IMR-90 (cell line): ENCODE measurements around the gene TMEM120A.

Experiments
- BHLHE40 ChIP-seq: fragments of 150-350 bp; IDR thresholded peaks from 2 replicates; pipeline ENCODE4 v1.6.1; 2016; ENCODE audit warnings: mild to moderate bottlenecking, low read depth, low read length
- CEBPB ChIP-seq: IDR thresholded peaks from 2 replicates; pipeline ENCODE4 v1.6.1; 2012; ENCODE audit warnings: low read depth, low read length, improper control_type of control experiment
- CHD1 ChIP-seq: IDR thresholded peaks from 2 replicates; pipeline ENCODE4 v1.6.1; 2012; ENCODE audit warnings: low read depth, low read length, improper control_type of control experiment
- CTCF ChIP-seq: conservative IDR thresholded peaks from 2 replicates; pipeline ENCODE4 v1.5.1; 2012; ENCODE audit warnings: mild to moderate bottlenecking, low read depth, low read length, improper control_type of control experiment
- MAZ ChIP-seq: IDR thresholded peaks from 2 replicates; pipeline ENCODE4 v1.6.1; 2012; ENCODE audit warnings: low read depth, mild to moderate bottlenecking, low read length, improper control_type of control experiment, moderate library complexity, borderline replicate concordance
- MXI1 ChIP-seq: IDR thresholded peaks from 2 replicates; pipeline ENCODE4 v1.6.1; 2012; ENCODE audit warnings: low read depth, mild to moderate bottlenecking, low read length, moderate library complexity, borderline replicate concordance
- POLR2A ChIP-seq: IDR thresholded peaks from 2 replicates; pipeline ENCODE4 v1.6.1; 2012; ENCODE audit warnings: mild to moderate bottlenecking, low read depth, low read length
- RCOR1 ChIP-seq: IDR thresholded peaks from 2 replicates; pipeline ENCODE4 v1.6.1; 2012; ENCODE audit warnings: mild to moderate bottlenecking, low read length, improper control_type of control experiment; ENCODE audit not compliant: insufficient replicate concordance
- RFX5 ChIP-seq: IDR thresholded peaks from 2 replicates; pipeline ENCODE4 v1.8.0; 2012; ENCODE audit warnings: low read depth, mild to moderate bottlenecking, low read length, moderate library complexity
- USF2 ChIP-seq: fragments of 150-350 bp; IDR thresholded peaks from 2 replicates; pipeline ENCODE4 v1.6.1; 2017; ENCODE audit warnings: mild to moderate bottlenecking, antibody characterized with exemption, low read length, low read depth

DNA sequence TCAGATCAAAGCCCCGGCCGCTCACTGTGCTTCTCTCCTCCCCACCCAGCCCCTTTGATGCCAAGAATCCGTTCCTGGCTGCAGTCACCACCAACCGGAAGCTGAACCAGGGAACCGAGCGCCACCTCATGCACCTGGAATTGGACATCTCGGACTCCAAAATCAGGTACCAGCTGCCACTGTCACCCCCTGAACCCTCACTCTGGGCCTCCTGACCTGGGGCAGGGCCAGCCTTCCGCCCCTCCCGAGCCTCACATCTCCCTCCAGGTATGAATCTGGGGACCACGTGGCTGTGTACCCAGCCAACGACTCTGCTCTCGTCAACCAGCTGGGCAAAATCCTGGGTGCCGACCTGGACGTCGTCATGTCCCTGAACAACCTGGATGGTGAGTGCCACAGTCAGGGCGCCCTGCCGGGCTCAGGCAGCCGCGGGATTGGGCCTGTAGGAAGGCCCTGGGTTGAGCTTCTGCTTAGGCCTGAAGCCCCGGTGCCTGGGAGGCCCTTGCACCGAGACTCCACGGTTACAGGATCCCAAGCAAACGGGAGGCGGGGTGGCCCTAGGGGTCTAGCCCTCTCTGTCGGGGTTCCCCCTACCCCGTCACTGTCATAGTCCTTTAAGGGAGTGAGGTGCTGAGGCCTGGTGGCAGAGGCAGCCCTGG lies 10.8 kb downstream of the TMEM120A start:
- TF ChIP-seq POLR2A = no peak
- no peak for TF ChIP-seq CTCF
- TF ChIP-seq MXI1 = no peak
- no peak for TF ChIP-seq RCOR1
- TF ChIP-seq CEBPB = no peak
- no peak for TF ChIP-seq RFX5
- no peak for TF ChIP-seq CHD1
- TF ChIP-seq BHLHE40 = no peak
- TF ChIP-seq MAZ = no peak
- no peak for TF ChIP-seq USF2
